NCI-H446 (cell line): ENCODE results near the gene COX8C.
A peak's percentile ranks its signal among the peaks of the same experiment; 100 is the strongest.
"Not testable (repeated sequence)": the region's sequence is repeated elsewhere in the genome, so short reads cannot be mapped to it uniquely, and the experiment has no call there.

ENCODE experiments used
- DNase-seq, 2 experiments: peaks; one replicate each; lab custom pipeline; 2025; lab: John Stamatoyannopoulos, UW

COX8C gene

DNA sequence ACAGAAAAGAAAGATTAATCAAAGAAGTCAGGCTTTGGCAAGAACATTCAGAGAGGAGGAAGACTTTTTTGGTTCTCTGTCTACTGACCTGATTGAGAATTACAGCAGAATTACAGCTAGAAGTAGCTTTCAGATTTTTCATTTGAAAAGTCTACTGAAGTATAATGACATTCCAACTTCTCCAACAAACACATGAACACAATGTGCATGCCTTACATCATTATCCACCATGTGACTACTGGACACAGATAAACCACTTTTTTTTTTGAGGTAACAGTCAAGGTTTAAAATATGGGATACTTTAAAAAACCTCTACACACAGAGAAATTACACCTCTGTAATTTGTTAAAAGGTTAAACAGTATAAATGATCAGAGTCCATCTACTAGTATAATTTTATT is 26.5 kb upstream of the COX8C start:
- no peak for DNase-seq

DNA sequence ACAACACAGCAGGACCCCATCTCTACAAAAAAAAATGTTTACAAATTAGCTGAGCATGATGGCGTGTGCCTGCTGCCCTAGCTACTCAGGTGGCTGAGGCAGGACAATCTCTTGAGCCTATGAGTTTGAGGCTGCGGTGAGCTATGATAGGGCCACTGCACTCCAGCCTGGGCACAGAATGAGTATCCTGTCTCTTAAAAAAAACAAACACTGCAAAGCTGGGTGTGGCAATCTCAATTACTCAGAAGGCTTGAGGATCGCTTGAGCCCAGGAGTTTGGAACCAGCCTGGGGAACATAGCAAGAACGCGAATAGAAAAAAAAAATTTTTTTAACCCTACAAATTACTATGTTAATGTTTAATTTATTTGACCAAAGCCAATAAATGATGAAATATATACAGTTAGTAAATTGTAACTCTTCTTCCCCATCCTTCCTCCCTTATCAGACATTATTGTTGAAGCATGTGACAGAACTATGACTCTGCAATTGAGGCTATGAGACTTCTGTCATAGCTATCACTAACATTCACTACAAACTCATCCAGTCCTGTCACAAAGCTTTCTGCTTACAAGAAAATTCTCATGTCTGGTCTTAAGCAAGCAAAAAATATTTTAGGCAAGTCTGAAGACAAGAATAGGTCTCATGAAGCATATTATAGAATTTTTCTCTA is 23.9 kb upstream of the COX8C start:
- DNase-seq, result no peak

DNA sequence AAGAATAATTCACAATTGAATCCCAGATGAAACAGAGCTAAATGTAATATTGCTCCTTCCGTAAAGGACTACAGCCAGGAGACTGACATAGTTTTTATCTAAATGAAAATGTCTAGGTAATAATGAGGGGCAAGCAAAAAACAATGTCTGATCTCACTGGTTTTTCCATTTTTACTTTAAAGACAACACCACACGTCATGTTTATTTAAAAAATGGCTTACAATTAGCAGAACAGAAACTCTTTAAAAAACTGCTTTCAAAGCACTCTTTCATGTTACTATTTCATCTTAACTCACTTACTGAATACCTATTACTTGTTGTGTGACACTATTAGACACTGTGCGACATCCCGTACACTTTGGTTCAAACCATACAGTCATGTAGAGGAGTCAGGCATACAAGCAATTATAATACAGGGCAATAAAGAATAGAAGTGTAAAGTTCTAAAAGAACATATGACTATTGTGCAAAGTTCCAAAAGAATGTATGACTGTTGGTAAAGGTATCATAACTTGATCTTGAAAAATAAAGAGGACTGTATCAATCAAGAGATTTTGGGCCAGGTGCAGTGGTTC is 23.3 kb upstream of the COX8C start:
- DNase-seq, result no peak

DNA sequence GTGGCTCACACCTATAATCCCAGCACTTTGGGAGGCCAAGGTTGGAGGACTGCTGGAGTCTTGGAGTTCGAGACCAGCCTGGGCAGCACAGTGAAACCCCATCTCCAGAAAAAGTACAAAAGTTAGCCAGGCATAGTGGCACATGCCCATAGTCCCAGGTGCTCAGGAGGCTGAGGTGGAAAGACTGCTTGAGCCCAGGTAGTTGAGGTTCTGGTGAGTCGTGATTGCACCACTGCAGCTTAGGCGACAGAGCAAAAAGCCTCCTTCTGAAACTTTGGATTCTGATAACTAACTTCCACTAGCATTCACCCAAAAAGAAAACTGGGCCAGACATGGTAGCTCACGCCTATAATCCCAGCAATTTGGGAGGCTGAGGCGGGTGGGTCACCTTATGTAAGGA is 20.8 kb upstream of the COX8C start:
- no peak for DNase-seq

DNA sequence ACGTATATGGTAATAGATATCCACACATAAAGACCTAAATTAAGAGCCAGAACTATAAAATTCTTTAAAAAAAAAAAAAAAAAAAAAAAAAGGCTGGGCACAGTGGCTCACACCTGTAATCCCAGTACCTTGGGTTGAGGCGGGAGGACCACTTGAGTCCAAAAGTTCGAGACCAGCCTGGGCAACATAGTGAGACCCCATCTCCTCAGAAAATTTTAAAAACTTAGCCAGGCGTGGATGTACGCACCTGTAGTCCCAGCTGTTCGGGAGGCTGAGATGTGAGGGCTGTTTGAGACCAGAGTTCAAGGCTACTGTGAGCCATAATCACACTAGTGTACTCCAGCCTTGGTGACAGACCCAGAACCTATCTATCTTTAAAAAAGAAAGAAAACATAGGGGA is 18.4 kb upstream of the COX8C start:
- no peak for DNase-seq

DNA sequence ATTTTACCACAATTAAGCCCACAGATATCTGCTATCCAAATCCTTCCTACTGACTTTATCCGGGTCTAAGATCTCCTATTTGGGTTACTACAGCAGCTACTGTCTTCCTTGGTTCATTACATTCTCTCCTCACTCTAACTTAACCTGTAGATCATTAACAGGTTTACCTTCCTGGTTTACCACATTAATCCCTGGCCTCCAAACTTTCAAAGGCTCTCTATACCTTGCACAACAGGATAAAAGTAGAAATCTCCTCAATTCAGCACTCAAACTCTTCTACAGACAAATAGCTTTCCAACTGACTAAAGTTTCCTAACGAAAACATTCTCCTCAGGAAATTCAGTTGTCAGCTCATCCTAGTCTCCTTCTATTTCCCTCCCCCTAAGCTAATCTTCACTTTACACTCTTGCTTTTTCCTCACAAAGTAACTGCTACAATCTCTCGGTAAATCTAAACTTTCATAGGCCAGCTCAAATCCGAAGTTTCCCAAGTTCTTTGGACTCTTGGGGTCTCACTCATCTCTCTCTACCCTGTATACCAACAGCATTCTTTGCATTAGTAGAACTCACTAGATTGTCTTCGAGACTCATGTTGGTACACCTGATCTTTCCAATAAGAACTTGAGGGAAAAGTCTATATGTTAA is 16.9 kb upstream of the COX8C start:
- no peak for DNase-seq

DNA sequence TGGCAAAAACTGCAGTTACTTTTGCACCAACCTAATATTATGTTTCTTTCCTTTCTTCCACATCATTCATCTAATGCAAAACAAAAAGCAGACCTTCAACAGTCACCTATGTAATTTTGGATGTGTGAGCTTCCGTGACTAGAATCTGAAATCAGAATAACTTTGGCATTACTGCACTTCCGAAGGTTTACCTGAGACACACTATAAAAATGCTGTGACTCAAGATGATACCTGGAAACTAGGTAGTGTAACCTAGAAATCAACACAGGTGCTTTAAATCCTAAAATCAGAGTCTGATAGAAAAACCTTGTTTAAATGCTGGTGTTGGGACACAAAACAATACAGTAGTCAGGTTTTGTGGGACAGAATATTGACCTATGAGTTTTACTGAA is 16.4 kb upstream of the COX8C start:
- DNase-seq, result no peak

DNA sequence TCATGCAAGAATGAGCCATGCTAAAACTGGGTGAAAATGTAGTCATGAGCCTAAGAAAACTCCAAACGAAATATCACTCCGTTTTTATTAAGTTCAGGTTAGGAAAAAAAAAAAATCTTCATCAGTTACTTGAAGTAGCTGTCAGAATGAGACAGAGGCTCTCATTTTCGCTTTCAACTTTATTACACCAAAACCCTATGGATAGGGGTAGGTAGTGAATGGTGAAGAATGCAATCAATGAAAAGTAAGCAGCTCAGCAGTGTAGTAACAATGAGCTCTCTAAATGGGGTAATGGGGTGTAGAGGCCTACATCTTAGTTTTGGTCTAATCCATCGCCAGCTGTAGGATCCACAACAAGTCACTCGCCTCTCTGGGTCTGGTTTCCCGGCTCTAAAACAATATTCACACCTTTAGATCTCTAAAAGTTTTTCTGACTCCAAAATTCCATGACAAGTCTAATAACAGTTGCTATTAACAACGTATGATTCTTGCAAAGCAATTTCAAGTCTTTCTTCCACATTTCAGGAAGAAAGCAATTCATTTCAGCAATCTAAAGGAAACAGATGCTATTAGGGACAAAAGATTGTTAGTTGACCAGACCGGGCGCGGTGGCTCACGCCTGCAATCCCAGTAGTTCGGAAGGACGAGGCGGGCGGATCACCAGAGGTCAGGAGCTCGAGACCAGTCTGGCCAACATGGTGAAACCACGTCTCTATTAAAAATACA is 15.8 kb upstream of the COX8C start:
- no peak for DNase-seq

DNA sequence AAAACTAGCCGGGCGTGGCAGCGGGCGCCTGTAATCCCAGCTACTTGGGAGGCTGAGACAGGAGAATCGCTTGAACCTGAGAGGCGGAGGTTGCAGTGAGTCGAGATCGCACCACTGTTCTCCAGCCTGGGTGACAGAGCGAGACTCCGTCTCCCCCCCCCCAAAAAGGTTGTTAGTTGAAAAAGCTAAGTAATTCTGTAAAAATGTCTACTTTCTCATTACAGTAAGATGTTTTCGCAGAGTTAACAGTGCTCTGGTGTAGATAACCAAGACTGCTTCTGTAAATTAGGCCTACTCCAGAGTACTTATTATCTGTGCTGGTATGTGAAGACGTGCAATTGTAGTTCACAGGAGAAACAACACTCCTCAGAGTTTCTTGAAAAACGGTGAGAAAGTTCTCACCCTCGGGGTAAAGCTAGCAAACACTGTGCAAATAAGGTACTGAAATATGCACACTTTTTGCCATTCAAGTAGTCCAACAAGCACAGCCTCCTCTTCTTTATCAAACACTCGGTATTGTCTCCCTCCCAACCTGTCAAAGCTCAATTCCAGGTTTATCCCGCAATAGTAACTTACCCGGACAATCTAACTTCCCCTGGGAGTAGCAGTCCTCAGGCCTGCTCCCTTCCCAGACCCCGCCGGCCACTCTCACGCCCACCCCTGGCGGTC is 15.1 kb upstream of the COX8C start:
- DNase-seq, result no peak

DNA sequence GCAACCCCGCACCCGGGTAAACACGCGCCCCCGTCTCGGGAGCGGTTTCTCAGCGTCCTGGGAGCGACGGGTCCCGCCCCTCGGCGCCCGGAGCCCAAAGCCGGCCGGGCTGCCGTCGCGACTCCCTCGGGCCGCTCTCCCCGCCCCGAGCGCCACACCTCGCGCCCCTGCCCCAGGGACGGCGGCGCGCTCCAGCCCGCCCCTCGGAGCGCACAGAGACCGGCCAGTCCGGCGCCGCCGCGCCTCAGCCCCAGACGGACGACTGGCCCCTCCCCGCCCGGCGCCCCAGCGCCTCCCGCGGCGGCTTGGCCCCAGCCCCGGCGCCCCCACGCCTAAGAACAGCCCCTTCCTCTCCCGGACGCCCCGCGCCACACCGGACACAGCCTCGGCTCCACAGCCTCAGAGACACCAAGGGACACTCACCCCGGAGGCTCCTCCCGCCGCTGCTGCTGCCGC is 14.6 kb upstream of the COX8C start:
- peak in 1 of 2 experiments; percentile 34 for DNase-seq

DNA sequence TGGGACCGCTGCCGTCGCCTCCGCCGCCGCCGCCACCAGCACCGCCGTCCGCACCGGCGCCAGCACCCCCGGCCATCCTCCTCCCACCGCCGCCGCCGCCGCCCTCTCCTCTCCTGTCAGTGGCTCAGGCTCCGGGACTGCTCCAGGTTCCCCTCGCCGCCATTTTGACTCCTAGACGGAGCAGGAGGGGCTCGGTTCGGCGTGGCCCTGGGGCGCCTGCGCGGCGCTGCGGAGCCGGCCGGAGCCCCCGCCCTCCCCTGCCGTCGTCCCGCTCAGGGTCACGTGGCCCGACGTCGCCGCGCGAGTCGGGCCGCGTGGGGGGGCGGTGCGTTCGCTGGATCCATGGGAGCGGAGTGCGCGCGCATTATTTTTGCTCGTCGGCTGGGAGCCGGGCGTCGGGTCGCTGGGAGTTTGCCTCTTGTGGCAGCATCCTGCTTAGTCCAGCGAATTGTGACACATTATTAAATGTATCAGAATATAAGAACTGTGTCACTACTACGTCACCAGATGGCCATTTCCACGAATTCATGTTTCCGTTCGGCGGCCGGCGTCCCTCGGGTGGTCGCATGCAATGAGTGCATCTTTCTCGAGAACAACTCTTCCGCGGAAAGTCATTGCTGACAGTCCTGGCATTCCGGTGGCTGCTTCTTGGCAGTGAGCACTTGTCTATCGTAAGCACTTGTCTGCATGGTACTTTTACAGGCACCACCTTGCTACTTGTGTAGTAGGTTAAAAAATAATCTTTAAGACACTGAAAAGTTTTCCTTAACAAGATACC is 13.9 kb upstream of the COX8C start, which contains the start of gene BTBD7:
TSS of gene BTBD7 (minus strand) at position 184 of the 778 bp plus-strand sequence. CDS start 36,985 bp downstream, outside the sequence.
- peak; percentile 95 to 99 for DNase-seq

DNA sequence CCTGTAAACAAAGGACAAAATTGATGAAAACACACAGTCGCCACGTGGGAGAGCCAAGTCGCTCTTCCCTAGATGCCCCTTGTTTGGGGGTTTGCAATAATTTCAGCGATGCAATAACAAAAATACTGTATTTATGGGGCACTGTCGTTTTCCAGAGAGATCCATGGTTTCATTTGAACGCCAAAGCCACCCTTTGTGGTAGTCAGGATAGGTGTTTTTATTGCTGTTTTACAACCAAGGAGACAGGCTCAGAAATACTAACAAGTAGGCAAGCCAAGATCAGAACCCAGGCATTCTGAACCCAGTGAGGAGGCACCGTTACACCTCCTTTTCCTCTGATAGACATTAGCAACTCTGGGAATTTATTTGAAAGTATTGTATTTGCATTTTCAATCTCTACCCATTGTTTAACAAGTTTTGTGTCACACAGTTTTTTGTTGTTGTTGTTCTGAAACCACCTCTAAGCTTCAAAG is 13.3 kb upstream of the COX8C start:
- no peak for DNase-seq

DNA sequence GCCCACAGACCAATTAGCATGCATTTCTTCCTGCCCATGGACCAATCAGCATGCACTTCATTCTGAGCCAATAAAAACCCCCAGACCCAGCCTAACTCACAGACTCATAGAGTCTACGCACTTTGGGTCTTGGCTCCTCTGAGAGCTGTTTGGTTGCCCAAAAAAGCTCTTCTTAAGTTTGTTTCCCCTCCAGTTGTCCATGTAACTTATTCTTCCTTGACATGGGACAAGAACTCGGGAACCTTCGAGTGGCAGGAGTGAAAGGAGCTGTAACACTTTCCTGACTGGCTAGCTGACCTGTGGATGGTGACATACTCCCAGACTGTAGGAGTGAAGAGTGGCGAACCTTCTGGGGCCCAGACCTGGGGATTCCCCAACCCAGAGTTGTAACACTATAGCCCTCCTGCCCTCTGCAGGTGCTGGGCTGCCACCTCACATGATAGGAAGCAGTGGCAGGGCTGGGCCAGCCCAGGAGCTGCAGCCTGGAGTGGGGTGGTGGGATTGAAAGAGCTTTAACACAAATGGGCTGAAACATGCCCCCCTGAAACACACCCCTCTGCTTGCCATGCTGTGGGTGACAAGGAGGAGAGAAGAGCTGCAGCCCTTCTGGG is 9.7 kb upstream of the COX8C start:
- DNase-seq, result no peak

DNA sequence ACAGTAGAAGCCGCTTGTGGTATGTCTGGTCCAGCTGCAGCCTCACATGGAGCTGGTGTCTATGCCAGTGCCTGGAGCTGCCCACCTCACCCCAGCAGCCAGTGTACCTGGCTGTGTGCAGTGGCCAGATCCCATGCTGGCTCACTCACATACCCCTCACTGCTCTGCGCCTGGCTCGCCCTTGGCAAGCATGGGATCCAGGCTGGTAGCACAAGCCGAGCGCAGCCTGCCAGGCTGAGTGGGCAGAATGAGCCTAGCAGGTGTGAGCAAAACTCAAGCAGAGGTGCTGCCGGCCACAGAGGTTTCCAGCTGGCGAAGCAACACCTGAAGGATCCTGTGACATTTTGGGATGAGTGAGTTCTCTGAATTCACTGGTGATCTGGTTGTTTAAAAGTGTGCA is 9.1 kb upstream of the COX8C start:
- DNase-seq, result no peak

DNA sequence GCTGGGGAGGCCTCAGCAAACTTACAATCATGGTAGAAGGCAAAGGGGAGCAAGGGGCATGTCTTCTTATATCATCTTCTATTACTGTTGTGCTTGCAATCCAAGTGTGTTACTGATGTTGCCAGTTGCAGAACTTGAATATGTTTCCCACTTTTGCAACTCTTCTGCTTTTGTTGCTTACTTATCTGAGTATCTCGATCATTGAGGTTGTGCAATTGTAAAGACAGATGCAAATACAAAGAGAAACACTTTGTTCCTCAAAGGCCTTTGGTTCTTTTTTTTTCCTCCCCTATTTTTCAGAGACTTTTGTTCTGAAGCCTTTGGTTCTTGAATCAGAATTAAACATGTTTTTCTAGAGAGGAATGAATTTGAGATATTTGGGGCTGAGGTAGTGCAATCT is 3.7 kb upstream of the COX8C start:
- DNase-seq, result no peak

DNA sequence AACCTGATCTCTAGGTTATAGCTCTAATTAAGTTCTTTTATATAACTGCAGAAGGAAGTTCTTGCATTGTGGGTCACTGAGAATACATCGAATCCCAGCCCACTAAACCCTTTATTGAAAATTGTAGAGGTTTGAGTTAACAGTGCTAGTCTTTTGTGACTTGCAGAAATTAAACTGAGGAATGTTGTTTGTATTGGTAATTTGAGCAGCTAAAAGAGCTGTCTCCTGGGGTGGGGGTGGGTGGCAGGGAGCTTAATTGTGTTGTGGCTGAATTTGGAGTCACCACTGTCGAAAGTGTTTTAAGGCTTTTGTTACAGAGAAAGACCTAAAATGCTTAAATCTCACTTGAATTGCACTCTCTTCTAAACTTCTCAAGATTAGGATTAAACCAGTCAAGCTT is 3.2 kb upstream of the COX8C start:
- DNase-seq, result no peak

DNA sequence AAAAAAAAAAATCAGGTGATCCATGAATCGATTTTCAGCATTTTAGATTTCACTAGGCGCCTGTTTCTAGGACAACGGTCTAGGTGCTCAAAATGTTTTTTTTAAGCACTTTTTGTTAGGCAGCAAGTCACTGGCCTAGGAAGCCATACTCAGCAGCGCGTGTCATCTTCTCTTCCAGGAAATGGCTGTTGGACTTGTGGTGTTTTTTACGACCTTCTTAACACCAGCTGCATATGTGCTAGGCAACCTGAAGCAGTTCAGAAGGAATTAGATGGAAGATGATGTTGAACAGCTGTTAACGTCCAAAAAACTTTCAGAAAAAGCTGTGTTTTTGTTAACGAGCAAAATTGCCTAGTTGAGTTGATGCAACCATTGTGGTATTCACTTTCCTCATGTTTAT is 868 bp downstream of the COX8C start:
- DNase-seq, result no peak

DNA sequence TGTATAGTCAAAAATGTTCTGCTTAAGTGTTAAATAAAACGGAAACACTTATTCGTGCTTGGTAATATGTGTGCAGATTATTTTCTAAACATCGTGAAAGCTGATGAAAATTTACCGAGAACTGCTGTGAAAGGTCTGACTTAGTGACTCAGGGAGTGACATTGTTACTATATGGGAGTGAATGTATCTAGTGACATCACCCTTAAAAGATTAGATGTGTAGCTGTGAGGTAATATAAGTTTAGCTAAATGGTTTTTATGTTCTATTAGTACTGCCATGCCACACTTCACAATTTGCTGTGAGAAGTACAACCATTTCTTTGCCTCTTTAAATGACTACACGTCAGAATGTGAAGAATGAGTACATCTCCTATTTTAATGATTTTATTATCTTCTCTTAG is 1.3 kb downstream of the COX8C start:
- no peak for DNase-seq

DNA sequence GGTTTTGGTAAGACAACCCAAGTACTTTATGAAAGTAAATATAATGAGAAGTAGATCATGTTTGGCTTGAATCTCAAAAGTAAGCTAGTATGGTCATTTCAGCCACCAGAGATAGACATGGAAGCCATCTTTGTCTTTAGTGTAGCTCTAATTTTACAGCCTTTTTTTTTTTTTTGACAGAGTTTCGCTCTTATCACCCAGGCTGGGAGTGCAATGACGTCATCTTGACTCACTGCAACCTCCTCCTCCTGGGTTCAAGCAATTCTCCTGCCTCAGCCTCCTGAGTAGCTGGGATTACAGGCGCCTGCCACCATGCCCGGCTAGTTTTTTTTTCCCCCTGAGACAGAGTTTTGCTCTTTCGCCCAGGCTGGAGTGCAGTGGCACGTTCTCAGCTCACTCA is 7.9 kb downstream of the COX8C start:
- not testable (repeated sequence) for DNase-seq

DNA sequence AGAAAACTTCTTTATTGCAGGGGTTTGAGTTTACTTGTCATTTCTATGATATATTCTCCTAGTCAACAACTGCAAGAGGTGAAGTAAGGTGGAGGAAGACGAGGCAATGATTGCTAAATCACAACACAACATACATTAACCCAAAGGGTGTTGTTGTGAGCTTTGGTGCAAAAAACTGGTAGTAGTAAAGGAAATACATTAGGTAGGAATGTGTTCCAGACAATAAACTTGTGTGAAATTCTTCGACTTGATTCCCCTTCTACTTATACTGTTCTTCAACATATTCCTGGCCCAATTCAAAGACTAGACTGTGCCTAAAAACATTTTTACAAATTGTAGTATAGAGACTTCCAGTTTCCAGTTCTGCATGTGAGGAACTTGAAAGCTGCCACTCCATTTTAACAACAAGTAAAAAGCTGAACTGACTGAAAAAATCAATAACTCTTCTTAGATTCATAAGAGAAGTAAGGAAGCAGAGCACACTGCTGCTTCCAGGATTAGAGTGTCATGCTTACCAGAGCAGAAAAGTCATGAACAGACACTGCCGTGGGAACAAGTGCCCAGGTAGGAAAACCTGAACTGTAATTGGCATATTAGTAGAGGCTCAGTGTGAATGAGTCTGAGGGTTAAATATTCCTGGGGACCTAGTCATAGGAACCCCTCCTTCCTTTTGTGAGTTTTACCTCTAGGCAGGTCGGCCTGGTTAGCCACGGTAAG is 22.2 kb downstream of the COX8C start:
- no peak for DNase-seq
